ENCODE data around the gene ACTG1. TPM values are rescaled to one million over a fixed set of nuclear protein-coding genes. Genes with fewer than 3 reads are reported as not detected.

The ACTG1 gene
- total and polyA plus RNA-seq, 2 of the 13 experiments (the other 11 are each of a cell fraction or from before 2014, with no cell fraction given) = 973 to 1,138 TPM

DNA sequence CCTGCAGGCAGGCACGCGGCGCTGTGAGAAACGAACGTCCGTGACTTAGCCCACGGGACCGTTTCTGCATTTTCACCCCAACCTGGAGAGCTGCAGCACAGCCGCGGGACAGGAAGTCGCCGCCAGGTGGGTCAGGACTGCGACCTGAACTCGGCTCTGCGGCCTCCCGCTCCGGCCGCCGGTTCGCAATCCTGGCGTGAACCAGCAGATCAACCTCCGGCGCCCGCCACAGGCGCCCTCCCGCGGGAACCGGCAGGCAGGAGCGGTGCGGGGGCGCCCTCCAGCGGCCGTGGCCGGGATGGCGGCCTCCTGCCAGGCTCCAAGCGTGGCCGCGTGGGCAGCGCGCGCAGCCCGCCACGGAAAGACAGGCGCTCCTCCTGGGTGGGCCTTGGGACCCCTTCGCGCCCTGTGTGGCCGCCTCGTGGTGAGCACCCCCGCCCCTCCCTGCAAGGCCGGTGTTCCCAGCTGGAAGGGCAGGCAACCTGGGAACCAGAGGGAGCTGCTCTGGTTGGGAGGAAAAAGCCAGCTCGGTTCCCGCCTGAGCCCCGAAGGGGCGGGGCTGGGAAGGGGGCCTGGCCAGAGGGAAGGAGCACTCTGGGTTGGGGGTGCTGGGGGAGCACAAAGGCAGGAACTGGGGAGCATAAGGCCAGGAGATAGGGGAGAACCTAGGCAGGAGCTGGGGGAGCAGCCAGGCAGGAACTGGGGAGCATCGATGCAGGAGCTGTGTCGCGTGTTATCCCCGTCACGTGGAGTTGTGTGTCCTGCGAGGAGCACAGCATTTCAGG is 28.2 kb downstream of the ACTG1 start (continued):
- TF ChIP-seq ZNF703 (CRISPR knock-in tag; IDR thresholded peaks at IDR 0.05; ENCODE audit: borderline replicate concordance) (peak; percentile 74; the same call in 1 of the 2 replicates), ELF3 (CRISPR knock-in tag; IDR thresholded peaks at IDR 0.05) (peak; percentile 76), MED8 (CRISPR knock-in tag; IDR thresholded peaks at IDR 0.05; ENCODE audit: insufficient replicate concordance) (no peak), SRY (CRISPR knock-in tag; IDR thresholded peaks at IDR 0.05) (peak; percentile 58; the same call in 1 of the 2 replicates), ZNF775 (CRISPR knock-in tag; IDR thresholded peaks at IDR 0.05; ENCODE audit: borderline replicate concordance) (no peak), SMAD3 (CRISPR knock-in tag; IDR thresholded peaks at IDR 0.05) (0 out of 2 replicates have a peak, but pooled peaks have one; percentile 73), TOE1 (CRISPR knock-in tag; IDR thresholded peaks at IDR 0.05) (peak; percentile 86; the same call in 1 of the 2 replicates), ZNF251 (CRISPR knock-in tag; IDR thresholded peaks at IDR 0.05) (no peak), REPIN1 (CRISPR knock-in tag; IDR thresholded peaks at IDR 0.05; ENCODE audit: borderline replicate concordance, low read depth) (peak; percentile 83), ZNF850 (CRISPR knock-in tag; conservative IDR thresholded peaks at IDR 0.05) (0 out of 2 replicates have a peak, but pooled peaks have one; percentile 91), ZNF616 (CRISPR knock-in tag; IDR thresholded peaks at IDR 0.05; ENCODE audit: low read depth) (peak; percentile 83), HES4 (CRISPR knock-in tag; IDR thresholded peaks at IDR 0.05; ENCODE audit: borderline replicate concordance) (no peak), RBM39 (IDR thresholded peaks at IDR 0.05; ENCODE audit: low read depth, low read length, poor library complexity, severe bottlenecking) (peak; percentile 58)
- TF ChIP-seq, protein P1, sequence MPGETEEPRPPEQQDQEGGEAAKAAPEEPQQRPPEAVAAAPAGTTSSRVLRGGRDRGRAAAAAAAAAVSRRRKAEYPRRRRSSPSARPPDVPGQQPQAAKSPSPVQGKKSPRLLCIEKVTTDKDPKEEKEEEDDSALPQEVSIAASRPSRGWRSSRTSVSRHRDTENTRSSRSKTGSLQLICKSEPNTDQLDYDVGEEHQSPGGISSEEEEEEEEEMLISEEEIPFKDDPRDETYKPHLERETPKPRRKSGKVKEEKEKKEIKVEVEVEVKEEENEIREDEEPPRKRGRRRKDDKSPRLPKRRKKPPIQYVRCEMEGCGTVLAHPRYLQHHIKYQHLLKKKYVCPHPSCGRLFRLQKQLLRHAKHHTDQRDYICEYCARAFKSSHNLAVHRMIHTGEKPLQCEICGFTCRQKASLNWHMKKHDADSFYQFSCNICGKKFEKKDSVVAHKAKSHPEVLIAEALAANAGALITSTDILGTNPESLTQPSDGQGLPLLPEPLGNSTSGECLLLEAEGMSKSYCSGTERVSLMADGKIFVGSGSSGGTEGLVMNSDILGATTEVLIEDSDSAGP (CRISPR knock-in tag; IDR thresholded peaks at IDR 0.05; ENCODE audit: borderline replicate concordance) = peak; percentile 83
- TF ChIP-seq, protein P2, sequence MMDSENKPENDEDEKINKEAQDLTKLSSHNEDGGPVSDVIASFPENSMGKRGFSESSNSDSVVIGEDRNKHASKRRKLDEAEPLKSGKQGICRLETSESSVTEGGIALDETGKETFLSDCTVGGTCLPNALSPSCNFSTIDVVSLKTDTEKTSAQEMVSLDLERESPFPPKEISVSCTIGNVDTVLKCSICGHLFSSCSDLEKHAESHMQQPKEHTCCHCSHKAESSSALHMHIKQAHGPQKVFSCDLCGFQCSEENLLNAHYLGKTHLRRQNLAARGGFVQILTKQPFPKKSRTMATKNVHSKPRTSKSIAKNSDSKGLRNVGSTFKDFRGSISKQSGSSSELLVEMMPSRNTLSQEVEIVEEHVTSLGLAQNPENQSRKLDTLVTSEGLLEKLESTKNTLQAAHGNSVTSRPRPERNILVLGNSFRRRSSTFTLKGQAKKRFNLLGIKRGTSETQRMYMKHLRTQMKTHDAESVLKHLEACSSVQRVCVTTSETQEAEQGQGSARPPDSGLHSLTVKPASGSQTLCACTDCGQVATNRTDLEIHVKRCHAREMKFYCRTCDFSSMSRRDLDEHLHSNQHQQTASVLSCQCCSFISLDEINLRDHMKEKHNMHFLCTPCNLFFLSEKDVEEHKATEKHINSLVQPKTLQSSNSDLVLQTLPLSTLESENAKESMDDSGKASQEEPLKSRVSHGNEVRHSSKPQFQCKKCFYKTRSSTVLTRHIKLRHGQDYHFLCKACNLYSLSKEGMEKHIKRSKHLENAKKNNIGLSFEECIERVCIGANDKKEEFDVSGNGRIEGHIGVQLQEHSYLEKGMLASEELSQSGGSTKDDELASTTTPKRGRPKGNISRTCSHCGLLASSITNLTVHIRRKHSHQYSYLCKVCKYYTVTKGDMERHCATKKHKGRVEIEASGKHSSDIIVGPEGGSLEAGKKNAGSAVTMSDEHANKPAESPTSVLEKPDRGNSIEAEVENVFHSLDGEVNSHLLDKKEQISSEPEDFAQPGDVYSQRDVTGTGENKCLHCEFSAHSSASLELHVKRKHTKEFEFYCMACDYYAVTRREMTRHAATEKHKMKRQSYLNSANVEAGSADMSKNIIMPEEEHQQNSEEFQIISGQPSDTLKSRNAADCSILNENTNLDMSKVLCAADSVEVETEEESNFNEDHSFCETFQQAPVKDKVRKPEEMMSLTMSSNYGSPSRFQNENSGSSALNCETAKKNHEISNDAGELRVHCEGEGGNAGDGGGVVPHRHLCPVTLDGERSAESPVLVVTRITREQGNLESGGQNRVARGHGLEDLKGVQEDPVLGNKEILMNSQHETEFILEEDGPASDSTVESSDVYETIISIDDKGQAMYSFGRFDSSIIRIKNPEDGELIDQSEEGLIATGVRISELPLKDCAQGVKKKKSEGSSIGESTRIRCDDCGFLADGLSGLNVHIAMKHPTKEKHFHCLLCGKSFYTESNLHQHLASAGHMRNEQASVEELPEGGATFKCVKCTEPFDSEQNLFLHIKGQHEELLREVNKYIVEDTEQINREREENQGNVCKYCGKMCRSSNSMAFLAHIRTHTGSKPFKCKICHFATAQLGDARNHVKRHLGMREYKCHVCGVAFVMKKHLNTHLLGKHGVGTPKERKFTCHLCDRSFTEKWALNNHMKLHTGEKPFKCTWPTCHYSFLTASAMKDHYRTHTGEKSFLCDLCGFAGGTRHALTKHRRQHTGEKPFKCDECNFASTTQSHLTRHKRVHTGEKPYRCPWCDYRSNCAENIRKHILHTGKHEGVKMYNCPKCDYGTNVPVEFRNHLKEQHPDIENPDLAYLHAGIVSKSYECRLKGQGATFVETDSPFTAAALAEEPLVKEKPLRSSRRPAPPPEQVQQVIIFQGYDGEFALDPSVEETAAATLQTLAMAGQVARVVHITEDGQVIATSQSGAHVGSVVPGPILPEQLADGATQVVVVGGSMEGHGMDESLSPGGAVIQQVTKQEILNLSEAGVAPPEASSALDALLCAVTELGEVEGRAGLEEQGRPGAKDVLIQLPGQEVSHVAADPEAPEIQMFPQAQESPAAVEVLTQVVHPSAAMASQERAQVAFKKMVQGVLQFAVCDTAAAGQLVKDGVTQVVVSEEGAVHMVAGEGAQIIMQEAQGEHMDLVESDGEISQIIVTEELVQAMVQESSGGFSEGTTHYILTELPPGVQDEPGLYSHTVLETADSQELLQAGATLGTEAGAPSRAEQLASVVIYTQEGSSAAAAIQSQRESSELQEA (CRISPR knock-in tag; IDR thresholded peaks at IDR 0.05; ENCODE audit: not compliant biosample characterization) = peak; percentile 57
- TF ChIP-seq, protein P3, sequence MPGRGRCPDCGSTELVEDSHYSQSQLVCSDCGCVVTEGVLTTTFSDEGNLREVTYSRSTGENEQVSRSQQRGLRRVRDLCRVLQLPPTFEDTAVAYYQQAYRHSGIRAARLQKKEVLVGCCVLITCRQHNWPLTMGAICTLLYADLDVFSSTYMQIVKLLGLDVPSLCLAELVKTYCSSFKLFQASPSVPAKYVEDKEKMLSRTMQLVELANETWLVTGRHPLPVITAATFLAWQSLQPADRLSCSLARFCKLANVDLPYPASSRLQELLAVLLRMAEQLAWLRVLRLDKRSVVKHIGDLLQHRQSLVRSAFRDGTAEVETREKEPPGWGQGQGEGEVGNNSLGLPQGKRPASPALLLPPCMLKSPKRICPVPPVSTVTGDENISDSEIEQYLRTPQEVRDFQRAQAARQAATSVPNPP (CRISPR knock-in tag; IDR thresholded peaks at IDR 0.05) = peak; percentile 89; the same call in 1 of the 2 replicates
